HepG2 (cell line): ENCODE measurements around the gene ISG20L2. TPM values are rescaled to one million over a fixed set of nuclear protein-coding genes. Genes with fewer than 3 reads are reported as not detected.

Experiments used
- FLYWCH1 ChIP-seq: sonication (generic); formaldehyde crosslinking; IDR thresholded peaks from 2 replicates; pipeline ENCODE4 v1.8.1; 2023; ENCODE audit warnings: mild to moderate bottlenecking, missing genetic modification reagents
- FOSL2 ChIP-seq: sonication (generic); formaldehyde crosslinking; IDR thresholded peaks from 2 replicates; pipeline ENCODE4 v1.4.0; 2020; ENCODE audit warnings: missing genetic modification reagents
- MIER3 ChIP-seq: IDR thresholded peaks from 2 replicates; pipeline ENCODE4 v1.6.1; 2016; ENCODE audit warnings: missing compliant biosample characterization, borderline replicate concordance
- POLR2AphosphoS5 ChIP-seq: IDR thresholded peaks from 2 replicates; pipeline ENCODE4 v1.6.1; 2012; ENCODE audit warnings: low read depth, low read length
- SALL2 ChIP-seq: sonication (generic); formaldehyde crosslinking; IDR thresholded peaks from 2 replicates; pipeline ENCODE4 v1.8.1; 2023; ENCODE audit warnings: mild to moderate bottlenecking, missing genetic modification reagents, inconsistent platforms
- ZNF20 ChIP-seq: sonication (generic); formaldehyde crosslinking; IDR thresholded peaks from 2 replicates; pipeline ENCODE4 v1.4.0; 2020; ENCODE audit warnings: mild to moderate bottlenecking, moderate library complexity, missing genetic modification reagents
- ZNF256 ChIP-seq: sonication (generic); formaldehyde crosslinking; conservative IDR thresholded peaks from 2 replicates; pipeline ENCODE4 v1.4.0; 2020; ENCODE audit warnings: missing genetic modification reagents
- ZNF280D ChIP-seq: sonication (generic); formaldehyde crosslinking; IDR thresholded peaks from 2 replicates; pipeline ENCODE4 v1.5.1; 2020; ENCODE audit warnings: mild to moderate bottlenecking, missing genetic modification reagents
- ZNF281 ChIP-seq: sonication (generic); formaldehyde crosslinking; IDR thresholded peaks from 2 replicates; pipeline ENCODE4 v1.4.0; 2020; ENCODE audit warnings: missing genetic modification reagents, borderline replicate concordance
- polyA plus RNA-seq, 8 experiments: library from polyadenylated mRNA; depleted of rRNA in 3 of 8; stranded (reverse) in 7 of 8; unstranded in 1 of 8; fragments of >200 nt; fragmentation: Illumina TruSeq in 4 of 8; extraction: Trizol in 4 of 8; gene quantifications; 2 replicates each; pipeline versions ENCODE4 v1.2.1 to v1.2.3, GENCODE V29; 2011 to 2016; ENCODE audit warnings: low read depth in 4 of 8, missing spikeins in 1 of 8, mixed read lengths in 1 of 8; ENCODE audit not compliant: insufficient read depth in 1 of 8
- total RNA-seq, 5 experiments: library from RNA; depleted of rRNA; stranded (reverse); fragments of >200 nt; fragmentation: Illumina TruSeq; extraction: Trizol; gene quantifications; 2 replicates each; pipeline ENCODE4 v1.2.3, GENCODE V29; 2016; ENCODE audit warnings: low read depth in 1 of 5
- TF ChIP-seq, protein P1 (sequence below), 2 experiments: sonication (generic) in 1 of 2; formaldehyde crosslinking in 1 of 2; IDR thresholded peaks; 2 replicates each; pipeline versions ENCODE4 v1.4.0 to v1.6.1; 2016 to 2020; ENCODE audit warnings: borderline replicate concordance in 1 of 2, low read depth in 1 of 2, mild to moderate bottlenecking in 1 of 2, missing genetic modification reagents in 1 of 2
- TF ChIP-seq, protein P2 (sequence below): sonication (generic); formaldehyde crosslinking; IDR thresholded peaks from 2 replicates; pipeline ENCODE4 v1.4.0; 2020; ENCODE audit warnings: mild to moderate bottlenecking, missing genetic modification reagents

Gene ISG20L2
- total and polyA plus RNA-seq, 2 of the 13 experiments (the other 11 are each of a cell fraction or from before 2014, with no cell fraction given) = 19.8 to 21.3 TPM

GRCh38 chr1:156767101-156767878, 38.7 kb upstream of the ISG20L2 start, which contains the start of gene PRCC (continued):
- TF ChIP-seq FOSL2 (peak; percentile 57), POLR2AphosphoS5 (peak; percentile 70), ZNF256 (CRISPR knock-in tag) (no peak), SALL2 (CRISPR knock-in tag) (peak; percentile 58; the same call in 1 of the 2 replicates), ZNF20 (CRISPR knock-in tag) (no peak), ZNF281 (CRISPR knock-in tag) (no peak), FLYWCH1 (CRISPR knock-in tag) (no peak), ZNF280D (CRISPR knock-in tag) (peak; percentile 76; the same call in 1 of the 2 replicates), MIER3 (CRISPR knock-in tag) (peak; percentile 85)
- TF ChIP-seq, protein P1, sequence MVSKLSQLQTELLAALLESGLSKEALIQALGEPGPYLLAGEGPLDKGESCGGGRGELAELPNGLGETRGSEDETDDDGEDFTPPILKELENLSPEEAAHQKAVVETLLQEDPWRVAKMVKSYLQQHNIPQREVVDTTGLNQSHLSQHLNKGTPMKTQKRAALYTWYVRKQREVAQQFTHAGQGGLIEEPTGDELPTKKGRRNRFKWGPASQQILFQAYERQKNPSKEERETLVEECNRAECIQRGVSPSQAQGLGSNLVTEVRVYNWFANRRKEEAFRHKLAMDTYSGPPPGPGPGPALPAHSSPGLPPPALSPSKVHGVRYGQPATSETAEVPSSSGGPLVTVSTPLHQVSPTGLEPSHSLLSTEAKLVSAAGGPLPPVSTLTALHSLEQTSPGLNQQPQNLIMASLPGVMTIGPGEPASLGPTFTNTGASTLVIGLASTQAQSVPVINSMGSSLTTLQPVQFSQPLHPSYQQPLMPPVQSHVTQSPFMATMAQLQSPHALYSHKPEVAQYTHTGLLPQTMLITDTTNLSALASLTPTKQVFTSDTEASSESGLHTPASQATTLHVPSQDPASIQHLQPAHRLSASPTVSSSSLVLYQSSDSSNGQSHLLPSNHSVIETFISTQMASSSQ (IDR thresholded peaks at IDR 0.05; ENCODE audit: low read depth) = 0 out of 2 replicates have a peak, but pooled peaks have one; percentile 25
- TF ChIP-seq, protein P1 (CRISPR knock-in tag; IDR thresholded peaks at IDR 0.05; ENCODE audit: borderline replicate concordance) = no peak
- TF ChIP-seq, protein P2, sequence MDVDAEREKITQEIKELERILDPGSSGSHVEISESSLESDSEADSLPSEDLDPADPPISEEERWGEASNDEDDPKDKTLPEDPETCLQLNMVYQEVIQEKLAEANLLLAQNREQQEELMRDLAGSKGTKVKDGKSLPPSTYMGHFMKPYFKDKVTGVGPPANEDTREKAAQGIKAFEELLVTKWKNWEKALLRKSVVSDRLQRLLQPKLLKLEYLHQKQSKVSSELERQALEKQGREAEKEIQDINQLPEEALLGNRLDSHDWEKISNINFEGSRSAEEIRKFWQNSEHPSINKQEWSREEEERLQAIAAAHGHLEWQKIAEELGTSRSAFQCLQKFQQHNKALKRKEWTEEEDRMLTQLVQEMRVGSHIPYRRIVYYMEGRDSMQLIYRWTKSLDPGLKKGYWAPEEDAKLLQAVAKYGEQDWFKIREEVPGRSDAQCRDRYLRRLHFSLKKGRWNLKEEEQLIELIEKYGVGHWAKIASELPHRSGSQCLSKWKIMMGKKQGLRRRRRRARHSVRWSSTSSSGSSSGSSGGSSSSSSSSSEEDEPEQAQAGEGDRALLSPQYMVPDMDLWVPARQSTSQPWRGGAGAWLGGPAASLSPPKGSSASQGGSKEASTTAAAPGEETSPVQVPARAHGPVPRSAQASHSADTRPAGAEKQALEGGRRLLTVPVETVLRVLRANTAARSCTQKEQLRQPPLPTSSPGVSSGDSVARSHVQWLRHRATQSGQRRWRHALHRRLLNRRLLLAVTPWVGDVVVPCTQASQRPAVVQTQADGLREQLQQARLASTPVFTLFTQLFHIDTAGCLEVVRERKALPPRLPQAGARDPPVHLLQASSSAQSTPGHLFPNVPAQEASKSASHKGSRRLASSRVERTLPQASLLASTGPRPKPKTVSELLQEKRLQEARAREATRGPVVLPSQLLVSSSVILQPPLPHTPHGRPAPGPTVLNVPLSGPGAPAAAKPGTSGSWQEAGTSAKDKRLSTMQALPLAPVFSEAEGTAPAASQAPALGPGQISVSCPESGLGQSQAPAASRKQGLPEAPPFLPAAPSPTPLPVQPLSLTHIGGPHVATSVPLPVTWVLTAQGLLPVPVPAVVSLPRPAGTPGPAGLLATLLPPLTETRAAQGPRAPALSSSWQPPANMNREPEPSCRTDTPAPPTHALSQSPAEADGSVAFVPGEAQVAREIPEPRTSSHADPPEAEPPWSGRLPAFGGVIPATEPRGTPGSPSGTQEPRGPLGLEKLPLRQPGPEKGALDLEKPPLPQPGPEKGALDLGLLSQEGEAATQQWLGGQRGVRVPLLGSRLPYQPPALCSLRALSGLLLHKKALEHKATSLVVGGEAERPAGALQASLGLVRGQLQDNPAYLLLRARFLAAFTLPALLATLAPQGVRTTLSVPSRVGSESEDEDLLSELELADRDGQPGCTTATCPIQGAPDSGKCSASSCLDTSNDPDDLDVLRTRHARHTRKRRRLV (CRISPR knock-in tag) = no peak
